Measurements from ENCODE around the gene PIK3CA. TPM values are rescaled to one million over a fixed set of nuclear protein-coding genes. Genes with fewer than 3 reads are reported as not detected.
"Not testable (repeated sequence)": the region's sequence is repeated elsewhere in the genome, so short reads cannot be mapped to it uniquely, and the experiment has no call there.

PIK3CA gene
- total RNA-seq, 4 donors from 2014 or later = 12.6 to 65.2 (median 36.3) TPM

DNA sequence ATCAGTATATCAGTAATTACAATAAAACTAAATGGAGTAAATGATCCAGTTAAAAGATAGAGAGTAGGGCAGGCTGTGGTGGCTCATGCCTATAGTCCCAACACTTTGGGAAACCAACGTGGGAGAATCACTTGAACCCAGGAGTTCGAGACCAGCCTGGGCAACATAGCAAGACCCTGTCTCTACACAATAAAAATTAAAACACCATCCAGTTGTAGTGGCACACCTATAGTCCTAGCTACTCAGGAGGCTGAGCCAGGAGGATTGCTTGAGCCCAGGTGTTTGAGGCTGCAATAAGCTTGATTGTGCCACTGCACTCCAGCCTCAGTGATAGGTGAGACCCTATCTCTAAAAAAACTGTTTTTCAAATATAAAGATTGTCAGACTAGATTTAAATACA lies 108.7 kb downstream of the PIK3CA start:
- intact Hi-C loops (cut with DNase I; ENCODE audit: low total_unique reads) = no loop called here
- Histone ChIP-seq H3K9me3 (no peaks in the 10 kb centered on the region), H3K4me1 (no peaks in the 10 kb centered on the region), H3K36me3 (no peaks in the 10 kb centered on the region), H3K4me3 (no peak overlapping the region), H3K27ac (no peak overlapping the region), H3K27me3 (no peaks in the 10 kb centered on the region)
- no peak for TF ChIP-seq CTCF (IDR thresholded peaks at IDR 0.05)
- TF ChIP-seq POLR2A (IDR thresholded peaks at IDR 0.05) = no peak
- no peak for DNase-seq

- H3K4me1 ChIP-seq; DNase-seq; H3K4me3 ChIP-seq; H3K27ac ChIP-seq; H3K9me3 ChIP-seq; H3K27me3 ChIP-seq; H3K36me3 ChIP-seq; intact Hi-C loops (cut with DNase I; ENCODE audit: low total_unique reads): not testable (repeated sequence)
These were observed 109.6 kb downstream of the PIK3CA start for GRCh38 chr3:179257742-179258141.

DNA sequence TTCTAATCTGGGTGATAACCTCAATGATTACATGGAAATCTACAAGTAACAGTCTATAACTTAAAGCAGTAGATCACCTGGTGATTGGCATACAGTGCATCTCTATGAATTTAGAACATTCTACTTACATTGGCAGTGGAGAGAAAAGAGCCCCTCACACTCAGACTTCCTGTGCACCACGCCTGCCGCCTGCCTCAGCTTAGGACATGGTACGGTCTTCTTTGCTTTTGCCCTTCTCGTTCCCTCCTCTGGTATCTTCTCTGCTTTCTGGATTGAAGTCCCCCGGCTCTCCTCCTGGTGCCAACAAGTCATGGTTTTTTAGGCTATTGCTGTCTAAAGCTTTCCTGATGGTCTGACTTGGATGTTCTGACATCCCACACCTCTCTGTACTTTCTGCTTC lies 110.7 kb downstream of the PIK3CA start:
- H3K36me3 ChIP-seq = no peaks in the 10 kb centered on the region
- H3K9me3 ChIP-seq = no peaks in the 10 kb centered on the region
- no peak overlapping the region for H3K4me3 ChIP-seq
- no peak overlapping the region for H3K27ac ChIP-seq
- DNase-seq = no peak
- intact Hi-C loops (cut with DNase I; ENCODE audit: low total_unique reads) = no loop called here
- H3K4me1 ChIP-seq = no peaks in the 10 kb centered on the region
- TF ChIP-seq CTCF (IDR thresholded peaks at IDR 0.05) = no peak
- no peak for TF ChIP-seq POLR2A (IDR thresholded peaks at IDR 0.05)
- H3K27me3 ChIP-seq = no peaks in the 10 kb centered on the region

DNA sequence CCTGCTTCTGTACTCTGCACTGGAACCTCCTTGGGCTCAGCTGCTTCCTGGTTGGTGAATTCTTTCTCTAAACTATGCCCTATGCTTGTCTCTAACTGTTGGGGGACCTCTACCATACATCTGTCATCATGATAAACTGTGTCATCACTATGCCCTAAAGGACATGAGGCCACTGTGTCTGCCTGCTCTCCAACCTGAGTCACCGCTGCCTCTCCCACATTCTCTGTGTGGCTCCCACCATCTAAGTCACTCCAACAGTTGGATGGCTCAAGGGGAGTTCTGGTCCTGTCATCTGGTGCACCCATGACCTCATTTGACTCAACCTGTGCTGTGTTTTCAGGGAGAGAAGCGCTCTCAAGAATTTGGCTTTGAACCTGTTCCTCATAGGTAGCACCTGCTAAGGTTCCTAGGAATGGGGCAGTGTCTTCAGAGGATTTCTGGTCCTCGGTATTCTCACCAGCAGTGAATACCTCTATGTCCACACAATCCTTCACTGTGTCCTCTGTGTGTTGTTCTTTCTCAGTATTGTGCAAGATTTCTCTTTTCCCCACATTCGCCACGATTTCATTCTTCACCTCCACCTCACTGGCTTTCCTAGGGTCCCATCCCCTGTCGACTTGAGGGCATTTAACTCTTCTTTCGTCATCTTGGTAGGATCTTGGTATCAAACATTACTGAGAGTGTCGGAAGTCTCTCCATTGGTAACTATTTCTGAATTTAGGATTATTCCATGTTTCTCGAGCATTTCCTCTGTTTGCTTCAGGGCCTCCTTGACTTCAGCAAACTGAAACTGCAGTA lies 112.0 kb downstream of the PIK3CA start:
- H3K4me3 ChIP-seq; H3K9me3 ChIP-seq; H3K36me3 ChIP-seq; DNase-seq; intact Hi-C loops (cut with DNase I; ENCODE audit: low total_unique reads); H3K4me1 ChIP-seq; H3K27ac ChIP-seq; H3K27me3 ChIP-seq: not testable (repeated sequence)

GRCh38 chr3:179260949-179261765 lies 113.0 kb downstream of the PIK3CA start:
- peak; percentile 48 to 78 for DNase-seq

More at GRCh38 chr3:179260949-179261765, 113.0 kb downstream of the PIK3CA start:
- Histone ChIP-seq H3K27me3 (no peaks in the 10 kb centered on the region), H3K4me1 (no peaks in the 10 kb centered on the region), H3K27ac (peak overlapping the region; percentile 60 to 67), H3K4me3 (peak overlapping the region; percentile 39 to 67), H3K36me3 (no peaks in the 10 kb centered on the region), H3K9me3 (no peaks in the 10 kb centered on the region)
- TF ChIP-seq CTCF (IDR thresholded peaks at IDR 0.05) (no peak), POLR2A (IDR thresholded peaks at IDR 0.05) (peak in 1 of 2 donors; percentile 33)
- intact Hi-C loops (cut with DNase I; ENCODE audit: low total_unique reads) = no loop called here

All from uterus (tissue), 4 donors.